ENCODE measurements around the gene SRRM4. TPM values are rescaled to one million over a fixed set of nuclear protein-coding genes. Genes with fewer than 3 reads are reported as not detected.

Gene SRRM4
- total RNA-seq, 1 donor from 2014 or later = not detected

GRCh38 chr12:119052001-119052400 lies 70.7 kb downstream of the SRRM4 start:
- Mint-ChIP-seq H3K27me3 (ENCODE audit: low read depth) (no peaks in the 10 kb centered on the region), H3K4me3 (ENCODE audit: unreplicated experiment) (no peak overlapping the region), H3K27ac (ENCODE audit: unreplicated experiment) (no peak overlapping the region), H3K9me3 (ENCODE audit: low read depth) (peaks cover 26% of the 10 kb centered on the region), H3K4me1 (ENCODE audit: low read depth) (no peaks in the 10 kb centered on the region), H3K36me3 (ENCODE audit: low read depth) (no peaks in the 10 kb centered on the region)
- no peak for DNase-seq (ENCODE audit: low spot score)
- TF ChIP-seq CTCF (IDR thresholded peaks at IDR 0.05) = no peak

- no peak overlapping the region for H3K27ac Mint-ChIP-seq (ENCODE audit: unreplicated experiment)
- no peak overlapping the region for H3K4me3 Mint-ChIP-seq (ENCODE audit: unreplicated experiment)
- peaks cover 8% of the 10 kb centered on the region for H3K9me3 Mint-ChIP-seq (ENCODE audit: low read depth)
- DNase-seq (ENCODE audit: low spot score) = no peak
- H3K4me1 Mint-ChIP-seq (ENCODE audit: low read depth) = no peaks in the 10 kb centered on the region
- H3K36me3 Mint-ChIP-seq (ENCODE audit: low read depth) = no peaks in the 10 kb centered on the region
- H3K27me3 Mint-ChIP-seq (ENCODE audit: low read depth) = no peaks in the 10 kb centered on the region
- no peak for TF ChIP-seq CTCF (IDR thresholded peaks at IDR 0.05)
Observed at GRCh38 chr12:119055977-119056376, 74.6 kb downstream of the SRRM4 start.

GRCh38 chr12:119060847-119061796 lies 79.8 kb downstream of the SRRM4 start:
- peaks cover 3% of the 10 kb centered on the region for H3K9me3 Mint-ChIP-seq (ENCODE audit: low read depth)
- no peaks in the 10 kb centered on the region for H3K27me3 Mint-ChIP-seq (ENCODE audit: low read depth)
- H3K4me1 Mint-ChIP-seq (ENCODE audit: low read depth) = no peaks in the 10 kb centered on the region
- no peaks in the 10 kb centered on the region for H3K36me3 Mint-ChIP-seq (ENCODE audit: low read depth)
- no peak for TF ChIP-seq CTCF (IDR thresholded peaks at IDR 0.05)
- H3K27ac Mint-ChIP-seq (ENCODE audit: unreplicated experiment) = peak overlapping the region; percentile 33
- no peak overlapping the region for H3K4me3 Mint-ChIP-seq (ENCODE audit: unreplicated experiment)
- DNase-seq (ENCODE audit: low spot score) = no peak

GRCh38 chr12:119068129-119068856 lies 87.0 kb downstream of the SRRM4 start:
- no peak for TF ChIP-seq CTCF (IDR thresholded peaks at IDR 0.05)
- Mint-ChIP-seq H3K27ac (ENCODE audit: unreplicated experiment) (no peak overlapping the region), H3K9me3 (ENCODE audit: low read depth) (no peaks in the 10 kb centered on the region), H3K36me3 (ENCODE audit: low read depth) (no peaks in the 10 kb centered on the region), H3K27me3 (ENCODE audit: low read depth) (no peaks in the 10 kb centered on the region), H3K4me3 (ENCODE audit: unreplicated experiment) (no peak overlapping the region), H3K4me1 (ENCODE audit: low read depth) (no peaks in the 10 kb centered on the region)
- no peak for DNase-seq (ENCODE audit: low spot score)

- no peak overlapping the region for H3K27ac Mint-ChIP-seq (ENCODE audit: unreplicated experiment)
Observed at GRCh38 chr12:119069147-119069642, 87.9 kb downstream of the SRRM4 start.

More at GRCh38 chr12:119069147-119069642, 87.9 kb downstream of the SRRM4 start:
- no peak overlapping the region for H3K4me3 Mint-ChIP-seq (ENCODE audit: unreplicated experiment)
- no peaks in the 10 kb centered on the region for H3K9me3 Mint-ChIP-seq (ENCODE audit: low read depth)
- DNase-seq (ENCODE audit: low spot score) = no peak
- no peaks in the 10 kb centered on the region for H3K27me3 Mint-ChIP-seq (ENCODE audit: low read depth)
- TF ChIP-seq CTCF (IDR thresholded peaks at IDR 0.05) = no peak
- no peaks in the 10 kb centered on the region for H3K4me1 Mint-ChIP-seq (ENCODE audit: low read depth)
- no peaks in the 10 kb centered on the region for H3K36me3 Mint-ChIP-seq (ENCODE audit: low read depth)

All from chondrocyte (in vitro differentiated cells).